B cell (primary cell): ENCODE data around the gene SLC18A2. TPM values are rescaled to one million over a fixed set of nuclear protein-coding genes. Genes with fewer than 3 reads are reported as not detected.
A peak's percentile ranks its signal among the peaks of the same experiment; 100 is the strongest.

ENCODE experiments used
- ATAC-seq: fragments of 200-7000 bp; cut with Tn5 transposase; one replicate; pipeline ENCODE4 v1.10.0; 2021; ENCODE audit warnings: low read depth, mild to moderate bottlenecking, moderate number of reproducible peaks, moderate library complexity
- CTCF ChIA-PET: fragments of 350-600 bp; sonication (Branson Sonifier 250); formaldehyde crosslinking; loops from one replicate; lab custom pipeline; 2021; ENCODE audit warnings: antibody characterized with exemption, inconsistent platforms; lab: Charles Lee
- POLR2A ChIA-PET: fragments of 350-600 bp; sonication (Branson Sonifier 250); formaldehyde crosslinking; loops from one replicate; lab custom pipeline; 2021; ENCODE audit warnings: antibody characterized with exemption; lab: Charles Lee
- DNase-seq: peaks from one replicate; pipeline ENCODE4 v3.0.0; 2013
- H2AFZ ChIP-seq: 2 replicates; pipeline ENCODE4 v1.6.1; 2012; ENCODE audit warnings: mild to moderate bottlenecking, low read depth, low read length; ENCODE audit not compliant: insufficient read depth, poor library complexity, severe bottlenecking
- H3K27ac ChIP-seq, 2 donors: 1 replicate in 1 of 2; 2 replicates in 1 of 2; pipeline ENCODE4 v1.5.1; 2012 to 2013; ENCODE audit warnings: low read length in 2 of 2, mild to moderate bottlenecking in 2 of 2, moderate library complexity in 1 of 2
- H3K27me3 ChIP-seq, 4 experiments: fragments of 200-600 bp in 1 of 4; sonication (generic) in 1 of 4; replicated peaks in 1 of 4; 1 replicate in 2 of 4; 2 replicates in 2 of 4; pipeline versions ENCODE4 v1.6.1 to v1.7.0; 2013 to 2016; ENCODE audit warnings: low read length in 3 of 4, mild to moderate bottlenecking in 2 of 4, mixed read lengths in 1 of 4, moderate library complexity in 1 of 4; ENCODE audit not compliant: insufficient read depth in 4 of 4, control insufficient read depth in 3 of 4; ENCODE audit errors: control extremely low read depth in 1 of 4
- H3K36me3 ChIP-seq, 2 experiments: replicated peaks in 1 of 2; 1 replicate in 1 of 2; 2 replicates in 1 of 2; pipeline versions ENCODE4 v1.6.1 to v1.7.1; 2013; ENCODE audit warnings: low read length in 1 of 2; ENCODE audit not compliant: insufficient read depth in 2 of 2, control insufficient read depth in 1 of 2; ENCODE audit errors: control extremely low read depth in 1 of 2, extremely low read depth in 1 of 2
- H3K4me1 ChIP-seq, 2 donors: fragments of 200-600 bp in 1 of 2; sonication (generic) in 1 of 2; 1 replicate in 1 of 2; 2 replicates in 1 of 2; pipeline versions ENCODE4 v1.5.1 to v1.6.1; 2013 to 2017; ENCODE audit warnings: low read length in 2 of 2; ENCODE audit not compliant: control insufficient read depth in 2 of 2, insufficient read depth in 2 of 2
- H3K4me2 ChIP-seq: replicated peaks from 2 replicates; pipeline ENCODE3; 2012; ENCODE audit warnings: mild to moderate bottlenecking, low read depth, low read length; ENCODE audit not compliant: poor library complexity, severe bottlenecking
- H3K4me3 ChIP-seq, 5 experiments: fragments of 200-600 bp in 1 of 5; sonication (generic) in 1 of 5; 1 replicate in 3 of 5; 2 replicates in 2 of 5; pipeline versions ENCODE4 v1.5.1 to v1.7.0; 2011 to 2016; ENCODE audit warnings: low read length in 4 of 5, mild to moderate bottlenecking in 4 of 5, low read depth in 2 of 5, control low read depth in 1 of 5, moderate library complexity in 1 of 5; ENCODE audit not compliant: insufficient read depth in 1 of 5; ENCODE audit errors: control extremely low read depth in 1 of 5, extremely low read depth in 1 of 5
- H3K79me2 ChIP-seq: fragments of 200-600 bp; sonication (generic); one replicate; pipeline ENCODE4 v1.6.0; 2016; ENCODE audit warnings: low read length; ENCODE audit not compliant: control insufficient read depth, insufficient read depth
- H3K9ac ChIP-seq: fragments of 200-600 bp; sonication (generic); 2 replicates; pipeline ENCODE4 v1.6.1; 2017; ENCODE audit warnings: mild to moderate bottlenecking, low read length, moderate library complexity
- H3K9me3 ChIP-seq, 3 donors: one replicate each; pipeline versions ENCODE4 v1.6.1 to v1.7.1; 2013; ENCODE audit warnings: low read length in 2 of 3; ENCODE audit not compliant: control insufficient read depth in 2 of 3, insufficient read depth in 1 of 3; ENCODE audit errors: control extremely low read depth in 1 of 3
- H4K20me1 ChIP-seq: 2 replicates; pipeline ENCODE4 v1.6.0; 2012; ENCODE audit warnings: mild to moderate bottlenecking, low read length; ENCODE audit not compliant: insufficient read depth, control insufficient read depth, poor library complexity, severe bottlenecking
- H3K27ac Mint-ChIP-seq: one replicate; pipeline ENCODE4 v1.8.0; 2021; ENCODE audit warnings: mixed read lengths
- H3K27me3 Mint-ChIP-seq: one replicate; pipeline ENCODE4 v1.8.0; 2021; ENCODE audit warnings: mixed read lengths
- H3K4me1 Mint-ChIP-seq: one replicate; pipeline ENCODE4 v1.8.0; 2021; ENCODE audit warnings: mixed read lengths
- H3K4me3 Mint-ChIP-seq: one replicate; pipeline ENCODE4 v1.8.0; 2021; ENCODE audit warnings: mixed read lengths
- H3K9me3 Mint-ChIP-seq: one replicate; pipeline ENCODE4 v1.8.0; 2022; ENCODE audit warnings: mixed read lengths; ENCODE audit not compliant: insufficient read depth
- CTCF ChIP-seq: fragments of 200-600 bp; IDR thresholded peaks from one replicate; pipeline ENCODE4 v1.8.0; 2022; ENCODE audit warnings: antibody characterized with exemption, mild to moderate bottlenecking
- EZH2 ChIP-seq: IDR thresholded peaks from 2 replicates; pipeline ENCODE4 v1.6.1; 2012; ENCODE audit warnings: borderline replicate concordance, low read depth, mild to moderate bottlenecking, moderate library complexity, low read length; ENCODE audit not compliant: insufficient read depth, poor library complexity, severe bottlenecking
- WGBS: methylation state at CpG from one replicate; pipeline ENCODE4 v1.1.5; 2013; ENCODE audit warnings: missing lambda C conversion rate; ENCODE audit not compliant: insufficient coverage; 5-methylcytosine and 5-hydroxymethylcytosine counted together
- intact Hi-C: fragments of 100-400 bp; cut with micrococcal nuclease; formaldehyde crosslinking; loops from one replicate; pipeline ENCODE4 v1.10.0; 2022
- polyA minus RNA-seq: library from RNA; depleted of rRNA, polyadenylated mRNA; stranded (reverse); fragments of >200 nt; gene quantifications from 2 replicates; pipeline ENCODE4 v1.2.3, GENCODE V29; 2012
- polyA plus RNA-seq: library from polyadenylated mRNA; depleted of rRNA; stranded (reverse); fragments of >200 nt; gene quantifications from 2 replicates; pipeline ENCODE4 v1.2.3, GENCODE V29; 2012
- total RNA-seq, 2 donors: library from RNA; stranded (reverse); fragments of 120-200 nt in 1 of 2; gene quantifications; 1 replicate in 1 of 2; 2 replicates in 1 of 2; pipeline versions ENCODE4 v1.2.3 to v1.2.4, GENCODE V29; 2013 to 2022

Gene SLC18A2
- not detected in 2 replicates for total RNA-seq
- 0.23 TPM for total RNA-seq (2013)
- 0.07 TPM in 1 of 2 replicates, not detected in the other for polyA plus RNA-seq
- polyA minus RNA-seq, result 0.14 TPM in 1 of 2 replicates, not detected in the other

- Mint-ChIP-seq H3K4me3 (peak within 1 kb of the TSS; percentile 24), H3K27ac (no peak within 1 kb of the TSS), H3K9me3 (peaks cover 7% of the 10 kb centered on the region), H3K27me3 (peaks cover 34% of the 10 kb centered on the region), H3K4me1 (peaks cover 3% of the 10 kb centered on the region)
- Histone ChIP-seq H2AFZ (no peak within 1 kb of the TSS), H3K27ac (no peak within 1 kb of the TSS), H3K4me3 (no peak within 1 kb of the TSS), H3K4me2 (peak within 1 kb of the TSS; percentile 19), H3K27me3 (peaks cover 0 to 46% (median 9%) of the 10 kb centered on the region in 4 experiments), H3K9ac (no peak within 1 kb of the TSS), H3K79me2 (no peaks in the 10 kb centered on the region), H3K4me1 (peaks cover 0 to 3% of the 10 kb centered on the region in 2 donors), H3K36me3 (no peaks in the 10 kb centered on the region), H3K9me3 (peaks cover 1 to 31% (median 12%) of the 10 kb centered on the region in 3 donors), H4K20me1 (no peaks in the 10 kb centered on the region)
- ChIA-PET POLR2A (no interaction called here), CTCF (no interaction called here)
- no peak for TF ChIP-seq CTCF
- no peak for TF ChIP-seq EZH2
- intact Hi-C loops, result no loop called here
- 11% methylated on average over 93 of the region's 93 CpGs for WGBS
- ATAC-seq (no peak), DNase-seq (no peak)
Observed at GRCh38 chr10:117240621-117241529, at the start of gene SLC18A2. Gene SLC18A2 (plus strand): TSS chr10:117241114. CDS start chr10:117241694, 580 bp downstream.

GRCh38 chr10:117197189-117197588 lies 43.7 kb upstream of the SLC18A2 start, which contains the start of gene KCNK18:
Gene KCNK18 (plus strand): TSS chr10:117197489. CDS start chr10:117197489, 0 bp downstream.
- no peak within 1 kb of the TSS for H3K27ac ChIP-seq
- H2AFZ ChIP-seq, result no peak within 1 kb of the TSS
- no peaks in the 10 kb centered on the region for H4K20me1 ChIP-seq
- no peaks in the 10 kb centered on the region for H3K9me3 Mint-ChIP-seq
- DNase-seq (no peak), ATAC-seq (no peak)
- H3K4me3 Mint-ChIP-seq, result no peak within 1 kb of the TSS
- no peak for TF ChIP-seq CTCF
- no peak for TF ChIP-seq EZH2
- ChIA-PET CTCF (interaction anchor here (1.3 kb wide), 1 partner anchor 19 kb away, joined by 3 read pairs; no protein-coding TSS in a partner anchor), POLR2A (no interaction called here)
- no peaks in the 10 kb centered on the region for H3K36me3 ChIP-seq
- no peaks in the 10 kb centered on the region for H3K4me1 ChIP-seq
- H3K79me2 ChIP-seq, result no peaks in the 10 kb centered on the region
- H3K9me3 ChIP-seq, result peaks cover 0 to 5% (median 0%) of the 10 kb centered on the region in 3 donors
- no peak within 1 kb of the TSS for H3K4me3 ChIP-seq
- no peak within 1 kb of the TSS for H3K4me2 ChIP-seq
- 91% methylated on average over 12 of the region's 12 CpGs for WGBS
- H3K9ac ChIP-seq, result no peak within 1 kb of the TSS
- no peaks in the 10 kb centered on the region for H3K27me3 ChIP-seq
- no peak within 1 kb of the TSS for H3K27ac Mint-ChIP-seq
- intact Hi-C loops, result no loop called here
- H3K4me1 Mint-ChIP-seq, result no peaks in the 10 kb centered on the region
- peaks cover 9% of the 10 kb centered on the region for H3K27me3 Mint-ChIP-seq
